ENCODE measurements around the gene ATP11B.
"Not testable (repeated sequence)": the region's sequence is repeated elsewhere in the genome, so short reads cannot be mapped to it uniquely, and the experiment has no call there.

The ATP11B gene

GRCh38 chr3:182848906-182849305, 55.6 kb downstream of the ATP11B start:
- DNase-seq = no peak

GRCh38 chr3:182855076-182855475, 61.8 kb downstream of the ATP11B start:
- DNase-seq = no peak

- DNase-seq = no peak
Observed at GRCh38 chr3:182861348-182861747, 68.0 kb downstream of the ATP11B start.

- no peak for DNase-seq
Observed at GRCh38 chr3:182862159-182862860, 69.0 kb downstream of the ATP11B start.

- DNase-seq = no peak
Observed at GRCh38 chr3:182869059-182869458, 75.8 kb downstream of the ATP11B start.

GRCh38 chr3:182870917-182871316, 77.6 kb downstream of the ATP11B start:
- DNase-seq = not testable (repeated sequence)

- no peak for DNase-seq
Observed at GRCh38 chr3:182879031-182879611, 85.8 kb downstream of the ATP11B start.

GRCh38 chr3:182886497-182886896, 93.2 kb downstream of the ATP11B start:
- no peak for DNase-seq

GRCh38 chr3:182889948-182890629, 96.8 kb downstream of the ATP11B start:
- DNase-seq = no peak

- DNase-seq = no peak
Observed at GRCh38 chr3:182891364-182891763, 98.1 kb downstream of the ATP11B start.

GRCh38 chr3:182892226-182892625, 98.9 kb downstream of the ATP11B start:
- DNase-seq = no peak

GRCh38 chr3:182895513-182896112, 102.3 kb downstream of the ATP11B start:
- no peak for DNase-seq

- no peak for DNase-seq
Observed at GRCh38 chr3:182896553-182896952, 103.2 kb downstream of the ATP11B start.

GRCh38 chr3:182902236-182902635, 108.9 kb downstream of the ATP11B start:
- DNase-seq = no peak

GRCh38 chr3:182904164-182904563, 110.9 kb downstream of the ATP11B start:
- no peak for DNase-seq

GRCh38 chr3:182905623-182906022, 112.3 kb downstream of the ATP11B start:
- no peak for DNase-seq

GRCh38 chr3:182906036-182906435, 112.7 kb downstream of the ATP11B start:
- no peak for DNase-seq

GRCh38 chr3:182908471-182908870, 115.2 kb downstream of the ATP11B start:
- no peak for DNase-seq

- DNase-seq = no peak
Observed at GRCh38 chr3:182909318-182910040, 116.2 kb downstream of the ATP11B start.

- no peak for DNase-seq
Observed at GRCh38 chr3:182910936-182911781, 117.9 kb downstream of the ATP11B start.

GRCh38 chr3:182911782-182912111, 118.4 kb downstream of the ATP11B start:
- DNase-seq = no peak

GRCh38 chr3:182912474-182912873, 119.2 kb downstream of the ATP11B start:
- DNase-seq = no peak
